H54 (cell line): ENCODE results near the gene TEX2.

Experiments
- DNase-seq: peaks from one replicate; pipeline ENCODE4 v3.0.0; 2011; ENCODE audit warnings: low spot score, mixed read lengths; ENCODE audit not compliant: insufficient read length
- FAIRE-seq: peaks from 3 replicates; lab custom pipeline; 2011; peaks lifted over from hg19 to GRCh38; lab: Jason Lieb, UNC
- POLR2A ChIP-seq: IDR thresholded peaks from 2 replicates; pipeline ENCODE4 v1.6.1; 2011; ENCODE audit warnings: low read depth, mild to moderate bottlenecking, low read length

TEX2 gene

GRCh38 chr17:64263000-64263766, at the start of gene TEX2:
Gene TEX2, minus strand, starts transcription at chr17:64263260. Its CDS starts 49,043 bp downstream, at chr17:64214217.
- FAIRE-seq (no peak), DNase-seq (peak; percentile 91)
- TF ChIP-seq POLR2A: peak; percentile 86

- no peak for TF ChIP-seq POLR2A
- FAIRE-seq (no peak), DNase-seq (no peak)
Observed at GRCh38 chr17:64309710-64310109, 46.6 kb upstream of the TEX2 start.

- DNase-seq (no peak), FAIRE-seq (no peak)
- TF ChIP-seq POLR2A: no peak
Observed at GRCh38 chr17:64309021-64309420, 46.0 kb upstream of the TEX2 start.

GRCh38 chr17:64306850-64307463, 43.9 kb upstream of the TEX2 start:
- FAIRE-seq: peak; percentile 55

GRCh38 chr17:64304551-64304950, 41.5 kb upstream of the TEX2 start:
- no peak for TF ChIP-seq POLR2A
- FAIRE-seq (no peak), DNase-seq (no peak)

More at GRCh38 chr17:64306850-64307463, 43.9 kb upstream of the TEX2 start:
- TF ChIP-seq POLR2A: no peak
- DNase-seq: peak; percentile 56

GRCh38 chr17:64300699-64300965, 37.6 kb upstream of the TEX2 start:
- DNase-seq (no peak), FAIRE-seq (no peak)
- TF ChIP-seq POLR2A: no peak

GRCh38 chr17:64297467-64298088, 34.5 kb upstream of the TEX2 start:
- DNase-seq: no peak
- FAIRE-seq: no peak
- no peak for TF ChIP-seq POLR2A

- no peak for DNase-seq
- TF ChIP-seq POLR2A: no peak
- FAIRE-seq: no peak
Observed at GRCh38 chr17:64296246-64296645, 33.2 kb upstream of the TEX2 start.

GRCh38 chr17:64295146-64295545, 32.1 kb upstream of the TEX2 start:
- no peak for FAIRE-seq
- DNase-seq: no peak
- no peak for TF ChIP-seq POLR2A

- DNase-seq (no peak), FAIRE-seq (no peak)
- no peak for TF ChIP-seq POLR2A
Observed at GRCh38 chr17:64291268-64291851, 28.3 kb upstream of the TEX2 start.

- FAIRE-seq: no peak
- no peak for TF ChIP-seq POLR2A
- DNase-seq: no peak
Observed at GRCh38 chr17:64289741-64290141, 26.7 kb upstream of the TEX2 start.

- DNase-seq: no peak
- no peak for TF ChIP-seq POLR2A
- no peak for FAIRE-seq
Observed at GRCh38 chr17:64282753-64283080, 19.7 kb upstream of the TEX2 start.

- FAIRE-seq (no peak), DNase-seq (peak; percentile 54)
- TF ChIP-seq POLR2A: no peak
Observed at GRCh38 chr17:64281962-64282752, 19.1 kb upstream of the TEX2 start.

GRCh38 chr17:64278614-64279013, 15.6 kb upstream of the TEX2 start:
- DNase-seq (peak; percentile 40), FAIRE-seq (peak; percentile 58)
- no peak for TF ChIP-seq POLR2A
